ENCODE data around the gene KRT4.

KRT4 gene

DNA sequence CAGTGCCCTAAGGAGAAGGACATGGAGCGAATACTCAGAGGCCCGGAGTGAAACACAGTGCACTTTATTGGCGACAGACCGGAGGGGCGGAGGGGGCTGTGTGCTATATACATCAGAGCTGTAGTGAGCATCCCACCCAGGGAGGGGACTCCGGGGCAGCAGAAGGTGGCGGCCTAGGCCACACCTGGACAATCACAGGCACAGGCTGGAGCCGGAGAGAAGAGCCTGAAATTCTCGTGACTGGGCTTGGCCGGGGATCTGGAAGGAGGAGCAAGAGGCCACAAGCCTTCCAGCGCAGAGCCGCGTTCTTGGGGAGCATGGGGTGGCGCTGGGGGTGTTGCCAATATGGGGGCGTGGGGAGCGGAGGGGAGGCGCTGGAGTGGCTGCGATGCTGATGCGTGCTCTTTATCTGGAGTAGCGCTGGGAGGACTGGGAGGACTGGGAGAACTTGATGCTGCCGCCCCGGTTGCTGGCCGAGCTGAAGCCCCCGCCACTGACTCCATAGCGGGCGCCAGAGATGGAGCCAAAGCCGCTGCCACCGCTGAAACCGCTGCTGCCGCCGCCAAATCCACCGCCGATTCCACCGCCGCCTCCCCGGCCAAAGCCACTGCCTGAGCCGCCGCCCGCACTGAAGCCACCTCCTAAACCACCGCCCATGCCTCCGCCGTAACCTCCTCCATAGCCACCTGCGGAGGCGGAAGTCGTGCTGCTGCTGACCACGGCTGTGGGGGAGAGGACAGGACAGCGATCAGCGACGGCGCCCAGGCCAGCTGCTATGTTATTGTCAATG is 24.1 kb downstream of the KRT4 start:
- Histone ChIP-seq H3K36me3 (ENCODE audit: control insufficient read depth, low read length) (no peaks in the 10 kb centered on the region), H3K27me3 (ENCODE audit: control insufficient read depth, low read length) (peaks cover 4% of the 10 kb centered on the region; the same call in 1 of the 2 replicates), H3K4me3 (ENCODE audit: low read length) (no peak overlapping the region), H3K4me2 (ENCODE audit: low read length) (no peak overlapping the region), H3K9me3 (ENCODE audit: control insufficient read depth, insufficient read depth, low read length) (no peaks in the 10 kb centered on the region), H4K20me1 (ENCODE audit: control insufficient read depth, insufficient read depth, low read depth, low read length) (no peaks in the 10 kb centered on the region), H3F3A (ENCODE audit: control insufficient read depth, insufficient read depth) (no peaks in the 10 kb centered on the region), H3K4me1 (ENCODE audit: control insufficient read depth, low read length) (no peaks in the 10 kb centered on the region), H3K79me2 (ENCODE audit: control insufficient read depth, low read length) (no peaks in the 10 kb centered on the region), H3K9me2 (replicated peaks; ENCODE audit: control insufficient read depth, low read length) (no peaks in the 10 kb centered on the region), H3K27ac (ENCODE audit: low read depth, low read length) (no peak overlapping the region)
- no peak for TF ChIP-seq EZH2phosphoT487 (IDR thresholded peaks at IDR 0.05; ENCODE audit: borderline replicate concordance, low read length)
- TF ChIP-seq, protein P1, sequence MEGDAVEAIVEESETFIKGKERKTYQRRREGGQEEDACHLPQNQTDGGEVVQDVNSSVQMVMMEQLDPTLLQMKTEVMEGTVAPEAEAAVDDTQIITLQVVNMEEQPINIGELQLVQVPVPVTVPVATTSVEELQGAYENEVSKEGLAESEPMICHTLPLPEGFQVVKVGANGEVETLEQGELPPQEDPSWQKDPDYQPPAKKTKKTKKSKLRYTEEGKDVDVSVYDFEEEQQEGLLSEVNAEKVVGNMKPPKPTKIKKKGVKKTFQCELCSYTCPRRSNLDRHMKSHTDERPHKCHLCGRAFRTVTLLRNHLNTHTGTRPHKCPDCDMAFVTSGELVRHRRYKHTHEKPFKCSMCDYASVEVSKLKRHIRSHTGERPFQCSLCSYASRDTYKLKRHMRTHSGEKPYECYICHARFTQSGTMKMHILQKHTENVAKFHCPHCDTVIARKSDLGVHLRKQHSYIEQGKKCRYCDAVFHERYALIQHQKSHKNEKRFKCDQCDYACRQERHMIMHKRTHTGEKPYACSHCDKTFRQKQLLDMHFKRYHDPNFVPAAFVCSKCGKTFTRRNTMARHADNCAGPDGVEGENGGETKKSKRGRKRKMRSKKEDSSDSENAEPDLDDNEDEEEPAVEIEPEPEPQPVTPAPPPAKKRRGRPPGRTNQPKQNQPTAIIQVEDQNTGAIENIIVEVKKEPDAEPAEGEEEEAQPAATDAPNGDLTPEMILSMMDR (IDR thresholded peaks at IDR 0.05; ENCODE audit: low read depth, low read length, poor library complexity, severe bottlenecking): no peak

DNA sequence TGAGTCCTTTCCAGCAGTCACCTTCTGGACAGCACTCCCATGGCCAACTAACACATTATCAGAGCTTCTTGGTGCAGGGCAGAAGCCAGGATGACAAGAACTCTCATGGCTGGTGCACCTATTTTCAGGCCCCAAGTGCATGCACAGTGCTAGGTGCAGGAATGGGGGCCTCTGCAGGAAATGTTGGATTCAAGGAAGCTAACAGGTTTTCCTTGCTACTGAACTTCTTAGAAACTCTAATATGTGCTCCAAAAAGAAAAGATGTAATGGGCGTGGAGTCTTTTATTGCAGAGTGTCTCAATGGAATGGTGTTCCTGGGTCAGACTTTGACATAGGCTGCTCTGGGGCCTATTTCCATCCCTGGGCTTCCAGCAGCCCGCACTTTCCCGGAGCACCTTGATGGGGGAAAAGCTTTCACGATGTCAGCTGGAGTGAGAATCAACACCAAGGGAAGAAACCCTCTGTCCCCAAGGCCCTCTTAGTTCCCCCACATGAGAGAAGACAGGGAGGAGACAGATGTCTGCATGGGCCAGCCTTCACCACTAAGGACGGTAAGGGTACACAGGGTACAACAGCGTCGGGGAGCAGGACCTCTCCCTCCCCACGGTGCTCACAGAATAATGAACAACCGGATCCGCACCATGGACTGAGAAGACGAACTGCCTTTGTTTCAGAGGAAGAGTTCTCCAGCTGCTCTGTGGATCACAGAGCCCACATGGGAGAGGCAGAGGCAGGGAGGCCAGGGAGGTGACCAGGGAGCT is 24.9 kb downstream of the KRT4 start:
- Histone ChIP-seq H4K20me1 (ENCODE audit: control insufficient read depth, insufficient read depth, low read depth, low read length) (no peaks in the 10 kb centered on the region), H3F3A (ENCODE audit: control insufficient read depth, insufficient read depth) (no peaks in the 10 kb centered on the region), H3K4me3 (ENCODE audit: low read length) (no peak overlapping the region), H3K79me2 (ENCODE audit: control insufficient read depth, low read length) (no peaks in the 10 kb centered on the region), H3K36me3 (ENCODE audit: control insufficient read depth, low read length) (no peaks in the 10 kb centered on the region), H3K9me2 (replicated peaks; ENCODE audit: control insufficient read depth, low read length) (no peaks in the 10 kb centered on the region), H3K27me3 (ENCODE audit: control insufficient read depth, low read length) (peaks cover 6% of the 10 kb centered on the region; the same call in 1 of the 2 replicates), H3K4me1 (ENCODE audit: control insufficient read depth, low read length) (no peaks in the 10 kb centered on the region), H3K4me2 (ENCODE audit: low read length) (no peak overlapping the region), H3K9me3 (ENCODE audit: control insufficient read depth, insufficient read depth, low read length) (no peaks in the 10 kb centered on the region), H3K27ac (ENCODE audit: low read depth, low read length) (no peak overlapping the region)
- TF ChIP-seq, protein P1 (IDR thresholded peaks at IDR 0.05; ENCODE audit: low read depth, low read length, poor library complexity, severe bottlenecking): no peak
- TF ChIP-seq EZH2phosphoT487 (IDR thresholded peaks at IDR 0.05; ENCODE audit: borderline replicate concordance, low read length): no peak

DNA sequence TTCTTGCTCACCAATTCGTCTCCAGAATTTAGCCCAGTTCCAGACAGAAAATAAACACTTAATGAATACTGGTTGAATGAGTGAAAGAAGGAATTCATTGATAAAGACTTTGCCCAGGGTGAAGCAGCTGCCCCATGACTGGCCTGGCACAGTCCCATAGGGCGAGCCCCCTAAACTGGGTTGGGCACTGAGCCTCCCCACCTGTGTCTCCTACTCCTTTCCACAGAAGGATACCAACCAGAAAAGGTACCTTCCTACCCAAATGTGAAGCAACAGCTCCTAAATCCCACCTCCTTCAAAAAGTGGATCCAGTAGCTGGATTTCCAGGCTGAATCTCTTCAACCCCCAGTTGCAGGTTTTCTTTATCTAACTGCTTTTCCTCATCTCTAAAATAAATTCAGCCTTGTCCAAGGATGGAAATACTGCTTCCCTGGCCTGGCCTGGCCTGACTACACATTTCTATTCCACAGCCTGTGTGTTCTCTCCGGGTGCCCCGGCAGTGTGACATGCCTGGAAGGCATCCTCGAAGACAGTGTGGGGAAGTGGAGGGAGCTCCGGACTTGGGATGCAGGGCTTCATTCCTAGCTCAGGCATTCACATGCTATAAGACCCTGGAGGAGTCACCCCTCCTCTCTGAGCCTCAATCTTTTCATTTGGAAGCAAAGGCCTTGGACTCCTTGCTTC is 25.6 kb downstream of the KRT4 start:
- Histone ChIP-seq H3K9me3 (ENCODE audit: control insufficient read depth, insufficient read depth, low read length) (no peaks in the 10 kb centered on the region), H3K79me2 (ENCODE audit: control insufficient read depth, low read length) (no peaks in the 10 kb centered on the region), H3K9me2 (replicated peaks; ENCODE audit: control insufficient read depth, low read length) (no peaks in the 10 kb centered on the region), H3K4me1 (ENCODE audit: control insufficient read depth, low read length) (no peaks in the 10 kb centered on the region), H4K20me1 (ENCODE audit: control insufficient read depth, insufficient read depth, low read depth, low read length) (no peaks in the 10 kb centered on the region), H3K4me2 (ENCODE audit: low read length) (no peak overlapping the region), H3K4me3 (ENCODE audit: low read length) (no peak overlapping the region), H3K27ac (ENCODE audit: low read depth, low read length) (no peak overlapping the region), H3K27me3 (ENCODE audit: control insufficient read depth, low read length) (peaks cover 6% of the 10 kb centered on the region; the same call in 1 of the 2 replicates), H3F3A (ENCODE audit: control insufficient read depth, insufficient read depth) (no peaks in the 10 kb centered on the region), H3K36me3 (ENCODE audit: control insufficient read depth, low read length) (no peaks in the 10 kb centered on the region)
- TF ChIP-seq, protein P1 (IDR thresholded peaks at IDR 0.05; ENCODE audit: low read depth, low read length, poor library complexity, severe bottlenecking): no peak
- no peak for TF ChIP-seq EZH2phosphoT487 (IDR thresholded peaks at IDR 0.05; ENCODE audit: borderline replicate concordance, low read length)
